Measurements from ENCODE around the gene ANKRD44.

Gene ANKRD44

GRCh38 chr2:197109326-197109725 is 201.3 kb downstream of the ANKRD44 start:
- H3K4me3 ChIP-seq (ENCODE audit: insufficient read length, low read depth) = no peak overlapping the region
- no peaks in the 10 kb centered on the region for H3K36me3 ChIP-seq (ENCODE audit: insufficient read depth, insufficient read length, low read length)
- no peak for DNase-seq (ENCODE audit: low read depth, low spot score)
- TF ChIP-seq YY1 (IDR thresholded peaks at IDR 0.05; ENCODE audit: insufficient read depth, insufficient read length) (no peak), ZNF274 (IDR thresholded peaks at IDR 0.05; ENCODE audit: low read depth, low read length) (no peak), SUZ12 (IDR thresholded peaks at IDR 0.05; ENCODE audit: extremely low read depth, insufficient read depth, insufficient read length) (no peak)
- no peaks in the 10 kb centered on the region for H3K27me3 ChIP-seq (ENCODE audit: insufficient read depth, insufficient read length)
- H3K4me1 ChIP-seq (ENCODE audit: insufficient read depth, insufficient read length) = no peaks in the 10 kb centered on the region
- H3K9me3 ChIP-seq (ENCODE audit: insufficient read depth, low read length) = no peaks in the 10 kb centered on the region
- no peak overlapping the region for H3K9ac ChIP-seq (ENCODE audit: insufficient read length, low read depth)

GRCh38 chr2:197108758-197109157 is 201.8 kb downstream of the ANKRD44 start:
- no peak for DNase-seq (ENCODE audit: low read depth, low spot score)
- no peaks in the 10 kb centered on the region for H3K27me3 ChIP-seq (ENCODE audit: insufficient read depth, insufficient read length)
- no peak for TF ChIP-seq SUZ12 (IDR thresholded peaks at IDR 0.05; ENCODE audit: extremely low read depth, insufficient read depth, insufficient read length)
- no peak for TF ChIP-seq ZNF274 (IDR thresholded peaks at IDR 0.05; ENCODE audit: low read depth, low read length)
- TF ChIP-seq YY1 (IDR thresholded peaks at IDR 0.05; ENCODE audit: insufficient read depth, insufficient read length) = no peak

DNA sequence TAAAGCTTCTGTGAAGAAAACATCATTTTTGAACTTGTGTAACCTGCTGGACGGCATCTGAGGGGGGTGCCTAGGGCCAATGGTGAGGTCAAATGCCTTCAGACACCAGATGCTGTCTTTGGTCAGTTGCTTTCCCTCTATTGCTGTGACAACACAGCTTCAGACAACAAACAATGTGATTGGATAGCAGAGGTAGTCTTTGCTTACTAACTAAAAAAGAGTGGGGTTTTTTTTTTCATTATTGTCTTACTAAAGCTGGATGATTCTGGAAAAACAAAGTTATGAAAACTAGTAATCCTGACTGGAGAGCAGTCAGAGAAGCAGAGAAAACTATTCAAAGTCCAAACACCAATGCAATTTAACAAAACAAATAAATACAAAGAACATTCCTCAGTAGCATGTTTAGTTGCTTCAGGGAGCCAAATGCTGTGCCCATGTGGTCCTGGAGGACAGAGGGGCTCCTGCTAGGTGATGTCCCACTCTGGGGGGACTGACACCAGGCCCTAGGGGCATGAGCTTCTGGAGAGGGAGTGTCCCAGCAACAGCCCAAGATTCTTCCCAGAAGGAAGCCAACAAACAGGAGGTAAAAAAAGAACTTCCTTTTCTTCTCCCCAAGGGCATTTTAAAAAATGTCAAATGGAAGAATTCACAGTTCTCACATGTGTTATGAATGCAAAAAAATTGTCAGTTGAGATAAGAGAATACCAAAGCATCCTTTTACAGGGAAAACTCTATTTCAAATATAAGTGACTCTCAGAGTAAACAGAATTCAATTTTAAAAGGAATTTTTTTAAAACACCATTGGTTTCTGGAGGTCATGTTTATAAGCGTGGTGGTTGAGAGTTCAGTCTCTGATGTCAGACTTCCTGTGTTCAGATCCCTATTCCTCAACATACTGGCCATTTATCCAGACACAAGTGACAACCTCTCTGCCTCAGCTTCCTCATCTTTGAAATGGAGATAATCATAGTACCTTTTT is 203.0 kb downstream of the ANKRD44 start:
- Histone ChIP-seq H3K9ac (ENCODE audit: insufficient read length, low read depth) (no peak overlapping the region), H3K9me3 (ENCODE audit: insufficient read depth, low read length) (no peaks in the 10 kb centered on the region), H3K4me3 (ENCODE audit: insufficient read length, low read depth) (no peak overlapping the region), H3K4me1 (ENCODE audit: insufficient read depth, insufficient read length) (no peaks in the 10 kb centered on the region), H3K27me3 (ENCODE audit: insufficient read depth, insufficient read length) (no peaks in the 10 kb centered on the region), H3K36me3 (ENCODE audit: insufficient read depth, insufficient read length, low read length) (no peaks in the 10 kb centered on the region)
- TF ChIP-seq SUZ12 (IDR thresholded peaks at IDR 0.05; ENCODE audit: extremely low read depth, insufficient read depth, insufficient read length) (no peak), ZNF274 (IDR thresholded peaks at IDR 0.05; ENCODE audit: low read depth, low read length) (no peak), YY1 (IDR thresholded peaks at IDR 0.05; ENCODE audit: insufficient read depth, insufficient read length) (no peak)
- DNase-seq (ENCODE audit: low read depth, low spot score) = no peak

More at GRCh38 chr2:197108758-197109157, 201.8 kb downstream of the ANKRD44 start:
- Histone ChIP-seq H3K36me3 (ENCODE audit: insufficient read depth, insufficient read length, low read length) (no peaks in the 10 kb centered on the region), H3K9me3 (ENCODE audit: insufficient read depth, low read length) (no peaks in the 10 kb centered on the region), H3K9ac (ENCODE audit: insufficient read length, low read depth) (no peak overlapping the region), H3K4me3 (ENCODE audit: insufficient read length, low read depth) (no peak overlapping the region), H3K4me1 (ENCODE audit: insufficient read depth, insufficient read length) (no peaks in the 10 kb centered on the region)

DNA sequence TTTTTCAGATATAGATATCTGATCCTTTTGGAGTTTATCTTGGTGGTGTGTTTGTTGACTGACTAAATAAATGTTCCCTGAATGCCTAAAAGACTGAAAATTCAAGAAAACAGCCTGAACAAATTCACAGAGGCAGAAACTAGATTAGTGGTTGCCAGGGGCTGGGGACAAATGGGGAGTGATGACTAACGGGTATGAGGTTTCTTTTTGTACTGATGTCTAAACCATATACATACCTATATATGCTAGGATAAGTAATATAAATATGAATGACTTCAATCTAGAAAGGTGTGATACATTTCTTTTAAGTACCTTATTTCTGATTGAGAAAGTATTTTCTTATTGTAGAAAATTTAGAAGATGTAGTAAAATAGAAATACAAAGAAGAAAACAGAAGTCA is 207.2 kb downstream of the ANKRD44 start:
- H3K27me3 ChIP-seq (ENCODE audit: insufficient read depth, insufficient read length) = no peaks in the 10 kb centered on the region
- no peak overlapping the region for H3K4me3 ChIP-seq (ENCODE audit: insufficient read length, low read depth)
- no peak for TF ChIP-seq ZNF274 (IDR thresholded peaks at IDR 0.05; ENCODE audit: low read depth, low read length)
- TF ChIP-seq YY1 (IDR thresholded peaks at IDR 0.05; ENCODE audit: insufficient read depth, insufficient read length) = no peak
- TF ChIP-seq SUZ12 (IDR thresholded peaks at IDR 0.05; ENCODE audit: extremely low read depth, insufficient read depth, insufficient read length) = no peak
- no peaks in the 10 kb centered on the region for H3K9me3 ChIP-seq (ENCODE audit: insufficient read depth, low read length)
- no peaks in the 10 kb centered on the region for H3K4me1 ChIP-seq (ENCODE audit: insufficient read depth, insufficient read length)
- H3K36me3 ChIP-seq (ENCODE audit: insufficient read depth, insufficient read length, low read length) = no peaks in the 10 kb centered on the region
- H3K9ac ChIP-seq (ENCODE audit: insufficient read length, low read depth) = no peak overlapping the region
- DNase-seq (ENCODE audit: low read depth, low spot score) = no peak

- no peak for DNase-seq (ENCODE audit: low read depth, low spot score)
- H3K4me3 ChIP-seq (ENCODE audit: insufficient read length, low read depth) = no peak overlapping the region
- H3K27me3 ChIP-seq (ENCODE audit: insufficient read depth, insufficient read length) = no peaks in the 10 kb centered on the region
- no peak overlapping the region for H3K9ac ChIP-seq (ENCODE audit: insufficient read length, low read depth)
- no peaks in the 10 kb centered on the region for H3K9me3 ChIP-seq (ENCODE audit: insufficient read depth, low read length)
- H3K36me3 ChIP-seq (ENCODE audit: insufficient read depth, insufficient read length, low read length) = no peaks in the 10 kb centered on the region
- H3K4me1 ChIP-seq (ENCODE audit: insufficient read depth, insufficient read length) = no peaks in the 10 kb centered on the region
- no peak for TF ChIP-seq SUZ12 (IDR thresholded peaks at IDR 0.05; ENCODE audit: extremely low read depth, insufficient read depth, insufficient read length)
- TF ChIP-seq ZNF274 (IDR thresholded peaks at IDR 0.05; ENCODE audit: low read depth, low read length) = no peak
- no peak for TF ChIP-seq YY1 (IDR thresholded peaks at IDR 0.05; ENCODE audit: insufficient read depth, insufficient read length)
Measured at GRCh38 chr2:197102231-197102630, 208.3 kb downstream of the ANKRD44 start.

DNA sequence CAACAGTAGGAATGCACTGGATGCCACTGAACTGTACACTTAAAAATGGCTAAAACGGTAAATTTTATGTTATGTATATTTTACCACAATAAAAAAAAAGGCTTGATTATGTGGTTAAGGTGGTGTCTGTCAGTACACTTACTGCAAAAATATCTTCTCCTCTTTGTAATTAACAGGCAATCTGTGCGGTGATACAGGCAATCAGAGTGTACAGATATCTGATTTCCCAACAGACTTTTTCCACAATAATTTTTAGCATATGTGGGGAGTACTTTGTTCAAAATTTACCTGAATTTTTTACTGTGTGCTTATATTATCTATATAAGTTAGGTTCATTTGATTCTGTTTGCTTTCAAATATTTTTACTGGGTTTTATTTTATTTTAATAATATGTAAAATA is 209.1 kb downstream of the ANKRD44 start:
- no peak for DNase-seq (ENCODE audit: low read depth, low spot score)
- Histone ChIP-seq H3K9me3 (ENCODE audit: insufficient read depth, low read length) (no peaks in the 10 kb centered on the region), H3K9ac (ENCODE audit: insufficient read length, low read depth) (no peak overlapping the region), H3K27me3 (ENCODE audit: insufficient read depth, insufficient read length) (no peaks in the 10 kb centered on the region), H3K36me3 (ENCODE audit: insufficient read depth, insufficient read length, low read length) (no peaks in the 10 kb centered on the region), H3K4me1 (ENCODE audit: insufficient read depth, insufficient read length) (no peaks in the 10 kb centered on the region), H3K4me3 (ENCODE audit: insufficient read length, low read depth) (no peak overlapping the region)
- TF ChIP-seq YY1 (IDR thresholded peaks at IDR 0.05; ENCODE audit: insufficient read depth, insufficient read length) (no peak), ZNF274 (IDR thresholded peaks at IDR 0.05; ENCODE audit: low read depth, low read length) (no peak), SUZ12 (IDR thresholded peaks at IDR 0.05; ENCODE audit: extremely low read depth, insufficient read depth, insufficient read length) (no peak)

DNA sequence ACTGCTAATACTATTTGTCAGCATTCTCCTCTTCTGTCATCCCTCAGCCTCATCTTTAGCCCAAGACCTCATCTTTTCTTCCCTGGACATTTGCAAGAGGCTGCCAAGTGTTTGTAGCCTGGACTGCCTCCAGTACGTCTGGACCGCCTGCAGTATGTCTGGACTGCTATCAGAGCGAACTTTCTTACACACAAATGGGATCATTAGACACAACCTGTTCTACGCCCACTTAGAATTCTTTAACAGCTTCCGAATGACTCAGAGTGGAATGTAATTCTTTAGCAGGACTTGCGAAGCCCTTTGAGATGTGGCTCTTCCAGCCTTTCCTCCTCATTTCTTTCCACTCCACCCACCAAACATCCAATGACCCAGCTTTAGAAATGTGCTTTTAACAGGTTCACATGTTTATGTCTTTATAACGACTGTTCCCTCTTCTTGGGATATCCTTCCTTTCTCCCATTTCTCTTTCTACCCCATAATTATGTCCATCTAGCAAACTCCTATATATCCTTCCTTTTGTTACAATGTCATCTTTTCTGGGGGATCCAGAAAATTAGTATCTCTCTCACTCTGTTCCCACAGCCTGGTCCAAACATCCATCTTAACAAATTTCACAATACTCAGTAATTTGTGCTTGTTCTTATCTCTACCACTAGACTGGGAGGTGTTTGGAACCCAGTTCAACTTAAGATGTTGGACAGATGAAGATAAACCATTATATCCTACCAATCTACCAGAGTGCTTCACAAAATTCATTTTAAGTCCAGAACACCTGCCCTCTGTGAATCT is 212.8 kb downstream of the ANKRD44 start:
- Histone ChIP-seq H3K4me3 (ENCODE audit: insufficient read length, low read depth) (no peak overlapping the region), H3K36me3 (ENCODE audit: insufficient read depth, insufficient read length, low read length) (no peaks in the 10 kb centered on the region), H3K9ac (ENCODE audit: insufficient read length, low read depth) (no peak overlapping the region), H3K27me3 (ENCODE audit: insufficient read depth, insufficient read length) (no peaks in the 10 kb centered on the region), H3K9me3 (ENCODE audit: insufficient read depth, low read length) (no peaks in the 10 kb centered on the region), H3K4me1 (ENCODE audit: insufficient read depth, insufficient read length) (no peaks in the 10 kb centered on the region)
- no peak for TF ChIP-seq YY1 (IDR thresholded peaks at IDR 0.05; ENCODE audit: insufficient read depth, insufficient read length)
- TF ChIP-seq SUZ12 (IDR thresholded peaks at IDR 0.05; ENCODE audit: extremely low read depth, insufficient read depth, insufficient read length) = no peak
- no peak for TF ChIP-seq ZNF274 (IDR thresholded peaks at IDR 0.05; ENCODE audit: low read depth, low read length)
- DNase-seq (ENCODE audit: low read depth, low spot score) = no peak
